Subcutaneous abdominal adipose tissue (tissue), 5 donors: ENCODE results near the gene NSRP1.
"Not testable (repeated sequence)": the region's sequence is repeated elsewhere in the genome, so short reads cannot be mapped to it uniquely, and the experiment has no call there.

ENCODE experiments used
- H3K27ac ChIP-seq: one replicate; pipeline ENCODE4 v1.7.0; 2013; ENCODE audit warnings: low read depth, mild to moderate bottlenecking, inconsistent platforms, low read length, moderate library complexity
- H3K27me3 ChIP-seq, 5 donors: one replicate each; pipeline ENCODE4 v1.7.0; 2013; ENCODE audit warnings: low read length in 5 of 5, inconsistent platforms in 1 of 5; ENCODE audit not compliant: control insufficient read depth in 5 of 5, insufficient read depth in 4 of 5
- H3K36me3 ChIP-seq, 5 donors: one replicate each; pipeline ENCODE4 v1.7.0; 2013; ENCODE audit warnings: low read length in 5 of 5; ENCODE audit not compliant: control insufficient read depth in 5 of 5, insufficient read depth in 5 of 5
- H3K4me1 ChIP-seq, 5 donors: one replicate each; pipeline ENCODE4 v1.7.0; 2013; ENCODE audit warnings: low read length in 5 of 5, mild to moderate bottlenecking in 3 of 5, moderate library complexity in 1 of 5; ENCODE audit not compliant: control insufficient read depth in 5 of 5, insufficient read depth in 5 of 5
- H3K4me3 ChIP-seq, 5 donors: one replicate each; pipeline ENCODE4 v1.7.0; 2013; ENCODE audit warnings: low read length in 5 of 5, low read depth in 1 of 5
- H3K9ac ChIP-seq, 5 donors: one replicate each; pipeline ENCODE4 v1.7.0; 2013; ENCODE audit warnings: low read length in 5 of 5, mild to moderate bottlenecking in 4 of 5, moderate library complexity in 3 of 5
- H3K9me3 ChIP-seq, 5 donors: one replicate each; pipeline ENCODE4 v1.7.0; 2013; ENCODE audit warnings: low read length in 5 of 5; ENCODE audit not compliant: control insufficient read depth in 5 of 5
- donor health status: healthy.
- donor health status: healthy.
- donor health status: healthy.
- donor health status: healthy.
- donor health status: healthy.

The NSRP1 gene

GRCh38 chr17:30199600-30199999 is 83.0 kb downstream of the NSRP1 start:
- H3K4me1 ChIP-seq, result no peaks in the 10 kb centered on the region
- H3K27ac ChIP-seq, result no peak overlapping the region
- peaks cover 0 to 11% (median 0%) of the 10 kb centered on the region in 5 donors for H3K27me3 ChIP-seq
- H3K4me3 ChIP-seq, result no peak overlapping the region
- H3K9ac ChIP-seq, result no peak overlapping the region
- H3K9me3 ChIP-seq, result no peaks in the 10 kb centered on the region
- H3K36me3 ChIP-seq, result no peaks in the 10 kb centered on the region

GRCh38 chr17:30200106-30200505 is 83.5 kb downstream of the NSRP1 start:
- no peaks in the 10 kb centered on the region for H3K4me1 ChIP-seq
- no peak overlapping the region for H3K27ac ChIP-seq
- no peak overlapping the region for H3K9ac ChIP-seq
- no peaks in the 10 kb centered on the region for H3K36me3 ChIP-seq
- no peak overlapping the region for H3K4me3 ChIP-seq
- peaks cover 0 to 11% (median 0%) of the 10 kb centered on the region in 5 donors for H3K27me3 ChIP-seq
- no peaks in the 10 kb centered on the region for H3K9me3 ChIP-seq

- not testable (repeated sequence) for H3K9ac ChIP-seq, H3K4me1 ChIP-seq, H3K4me3 ChIP-seq, H3K9me3 ChIP-seq, H3K27ac ChIP-seq, H3K36me3 ChIP-seq
- peaks cover 0 to 11% (median 0%) of the 10 kb centered on the region in 5 donors for H3K27me3 ChIP-seq
Observed at GRCh38 chr17:30200656-30201055, 84.0 kb downstream of the NSRP1 start.

- Histone ChIP-seq H3K27ac (no peak overlapping the region), H3K36me3 (no peaks in the 10 kb centered on the region), H3K4me1 (no peaks in the 10 kb centered on the region), H3K27me3 (peaks cover 0 to 19% (median 6%) of the 10 kb centered on the region in 5 donors), H3K4me3 (no peak overlapping the region), H3K9ac (no peak overlapping the region), H3K9me3 (no peaks in the 10 kb centered on the region)
Observed at GRCh38 chr17:30203471-30203981, 86.9 kb downstream of the NSRP1 start.

- H3K4me3 ChIP-seq, result no peak overlapping the region
- no peaks in the 10 kb centered on the region for H3K9me3 ChIP-seq
- no peak overlapping the region for H3K9ac ChIP-seq
- no peaks in the 10 kb centered on the region for H3K4me1 ChIP-seq
- H3K36me3 ChIP-seq, result no peaks in the 10 kb centered on the region
- H3K27ac ChIP-seq, result no peak overlapping the region
- H3K27me3 ChIP-seq, result peaks cover 3 to 15% (median 6%) of the 10 kb centered on the region in 5 donors
Observed at GRCh38 chr17:30207655-30208054, 91.0 kb downstream of the NSRP1 start.

GRCh38 chr17:30208214-30208613 is 91.6 kb downstream of the NSRP1 start:
- Histone ChIP-seq H3K4me1 (no peaks in the 10 kb centered on the region), H3K36me3 (no peaks in the 10 kb centered on the region), H3K27me3 (peaks cover 3 to 15% (median 6%) of the 10 kb centered on the region in 5 donors), H3K9ac (no peak overlapping the region), H3K4me3 (no peak overlapping the region), H3K27ac (no peak overlapping the region), H3K9me3 (no peaks in the 10 kb centered on the region)

GRCh38 chr17:30209930-30210329 is 93.3 kb downstream of the NSRP1 start:
- peaks cover 3 to 8% (median 5%) of the 10 kb centered on the region in 5 donors for H3K27me3 ChIP-seq
- no peaks in the 10 kb centered on the region for H3K36me3 ChIP-seq
- H3K27ac ChIP-seq, result no peak overlapping the region
- no peaks in the 10 kb centered on the region for H3K9me3 ChIP-seq
- no peak overlapping the region for H3K4me3 ChIP-seq
- no peaks in the 10 kb centered on the region for H3K4me1 ChIP-seq
- H3K9ac ChIP-seq, result no peak overlapping the region

- no peaks in the 10 kb centered on the region for H3K9me3 ChIP-seq
- H3K27ac ChIP-seq, result no peak overlapping the region
Observed at GRCh38 chr17:30210366-30210765, 93.8 kb downstream of the NSRP1 start.

GRCh38 chr17:30210901-30211300 is 94.3 kb downstream of the NSRP1 start:
- Histone ChIP-seq H3K36me3 (no peaks in the 10 kb centered on the region), H3K4me1 (no peaks in the 10 kb centered on the region), H3K27me3 (peaks cover 3 to 8% (median 5%) of the 10 kb centered on the region in 5 donors), H3K4me3 (no peak overlapping the region), H3K27ac (no peak overlapping the region), H3K9ac (no peak overlapping the region), H3K9me3 (no peaks in the 10 kb centered on the region)

More at GRCh38 chr17:30210366-30210765, 93.8 kb downstream of the NSRP1 start:
- Histone ChIP-seq H3K4me1 (no peaks in the 10 kb centered on the region), H3K4me3 (no peak overlapping the region), H3K27me3 (peaks cover 3 to 8% (median 5%) of the 10 kb centered on the region in 5 donors), H3K9ac (no peak overlapping the region), H3K36me3 (no peaks in the 10 kb centered on the region)

- Histone ChIP-seq H3K4me3 (no peak overlapping the region), H3K36me3 (no peaks in the 10 kb centered on the region), H3K27ac (no peak overlapping the region)
Observed at GRCh38 chr17:30211371-30211770, 94.8 kb downstream of the NSRP1 start.

More at GRCh38 chr17:30211371-30211770, 94.8 kb downstream of the NSRP1 start:
- Histone ChIP-seq H3K27me3 (peaks cover 3 to 8% (median 5%) of the 10 kb centered on the region in 5 donors), H3K4me1 (no peaks in the 10 kb centered on the region), H3K9me3 (no peaks in the 10 kb centered on the region), H3K9ac (no peak overlapping the region)
